DND-41 (cell line): ENCODE measurements around the gene DNAJC17.

ENCODE experiments used
- EZH2 ChIP-seq: IDR thresholded peaks from 3 replicates; pipeline ENCODE4 v1.6.1; 2012; ENCODE audit warnings: borderline replicate concordance, low read depth, mild to moderate bottlenecking, moderate library complexity, low read length, inconsistent platforms; ENCODE audit not compliant: severe bottlenecking
- TF ChIP-seq, protein P1 (sequence below): IDR thresholded peaks from 2 replicates; pipeline ENCODE4 v1.5.1; 2012; ENCODE audit warnings: borderline replicate concordance, low read length, moderate library complexity, mild to moderate bottlenecking; ENCODE audit not compliant: poor library complexity, severe bottlenecking; ENCODE audit errors: extremely low read depth

DNA sequence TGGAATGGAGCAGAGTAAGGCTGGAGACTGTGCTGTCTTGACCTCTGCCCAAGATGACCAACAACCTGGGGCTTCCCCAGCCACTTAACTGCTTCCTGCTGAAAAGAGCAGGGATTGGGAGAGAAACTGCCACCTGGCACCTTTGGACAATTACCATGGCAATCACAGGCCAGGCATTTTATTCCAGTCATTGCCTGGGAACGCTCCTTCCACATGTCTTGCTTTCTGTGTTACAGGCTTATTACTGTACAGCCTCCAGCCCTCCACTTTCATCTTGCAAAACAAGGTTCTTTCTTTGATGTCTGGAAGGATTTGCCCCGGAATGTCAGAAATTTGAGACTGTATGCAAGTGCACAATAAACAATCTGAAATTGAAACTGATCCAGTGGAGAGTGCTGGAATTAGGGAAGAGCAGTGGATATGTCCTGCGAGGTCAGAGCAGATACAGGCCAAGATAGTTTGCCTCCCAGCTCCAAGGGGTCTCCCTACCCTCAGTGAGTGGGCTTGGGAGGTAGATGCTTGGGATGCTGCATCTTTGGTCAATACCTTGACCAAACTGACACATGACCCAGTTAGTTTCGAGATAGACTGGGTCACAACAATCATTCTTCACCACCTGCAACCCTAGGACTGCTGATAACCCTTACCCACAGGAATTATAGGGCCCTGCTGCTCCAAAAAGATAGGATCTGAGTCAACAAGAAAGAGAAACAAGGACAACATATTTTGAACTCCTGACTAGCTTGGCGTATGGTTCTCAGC is 18.6 kb upstream of the DNAJC17 start:
- TF ChIP-seq EZH2, result no peak
- TF ChIP-seq, protein P1, sequence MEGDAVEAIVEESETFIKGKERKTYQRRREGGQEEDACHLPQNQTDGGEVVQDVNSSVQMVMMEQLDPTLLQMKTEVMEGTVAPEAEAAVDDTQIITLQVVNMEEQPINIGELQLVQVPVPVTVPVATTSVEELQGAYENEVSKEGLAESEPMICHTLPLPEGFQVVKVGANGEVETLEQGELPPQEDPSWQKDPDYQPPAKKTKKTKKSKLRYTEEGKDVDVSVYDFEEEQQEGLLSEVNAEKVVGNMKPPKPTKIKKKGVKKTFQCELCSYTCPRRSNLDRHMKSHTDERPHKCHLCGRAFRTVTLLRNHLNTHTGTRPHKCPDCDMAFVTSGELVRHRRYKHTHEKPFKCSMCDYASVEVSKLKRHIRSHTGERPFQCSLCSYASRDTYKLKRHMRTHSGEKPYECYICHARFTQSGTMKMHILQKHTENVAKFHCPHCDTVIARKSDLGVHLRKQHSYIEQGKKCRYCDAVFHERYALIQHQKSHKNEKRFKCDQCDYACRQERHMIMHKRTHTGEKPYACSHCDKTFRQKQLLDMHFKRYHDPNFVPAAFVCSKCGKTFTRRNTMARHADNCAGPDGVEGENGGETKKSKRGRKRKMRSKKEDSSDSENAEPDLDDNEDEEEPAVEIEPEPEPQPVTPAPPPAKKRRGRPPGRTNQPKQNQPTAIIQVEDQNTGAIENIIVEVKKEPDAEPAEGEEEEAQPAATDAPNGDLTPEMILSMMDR, result no peak
